ENCODE measurements around the gene ADAM17. TPM values are rescaled to one million over a fixed set of nuclear protein-coding genes. Genes with fewer than 3 reads are reported as not detected.
A peak's percentile ranks its signal among the peaks of the same experiment; 100 is the strongest.

Gene ADAM17
- total and polyA plus RNA-seq, 10 donors = 9.4 to 54.0 (median 32.5) TPM

GRCh38 chr2:9474361-9475057, 81.1 kb downstream of the ADAM17 start, which contains the start of gene IAH1:
TSS of gene IAH1 (plus strand) at chr2:9474551. CDS start at chr2:9474567, 16 bp downstream.
- peaks cover 0 to 64% (median 3%) of the 10 kb centered on the region in 6 donors for H3K36me3 ChIP-seq
- peak; percentile 93 for DNase-seq
- no peaks in the 10 kb centered on the region for H3K27me3 ChIP-seq (replicated peaks in 1 of 7)
- intact Hi-C loops (cut with DNase I; ENCODE audit: low total_unique reads) = no loop called here
- peaks cover 10 to 54% (median 37%) of the 10 kb centered on the region in 6 donors for H3K4me1 ChIP-seq
- peak within 1 kb of the TSS; percentile 68 to 89 (median 81) for H3K4me3 ChIP-seq
- WGBS, 5 donors = 0 to 2% (median 0%) methylated on average over 31 to 91 of the region's 91 CpGs
- H3K9me3 ChIP-seq = no peaks in the 10 kb centered on the region
- peak within 1 kb of the TSS; percentile 82 to 94 (median 86) for H3K27ac ChIP-seq
- TF ChIP-seq CTCF (IDR thresholded peaks at IDR 0.05 in 8 of 11, conservative IDR thresholded peaks at IDR 0.05 in 3 of 11) = peak in 2 of 11 experiments; percentile 12 to 27
- peak; percentile 69 to 77 (median 76) for TF ChIP-seq POLR2AphosphoS5 (IDR thresholded peaks at IDR 0.05)
- TF ChIP-seq POLR2A (IDR thresholded peaks at IDR 0.05) = peak in 1 of 3 donors; percentile 40

GRCh38 chr2:9473985-9474360, 81.7 kb downstream of the ADAM17 start:
- TF ChIP-seq POLR2AphosphoS5 (IDR thresholded peaks at IDR 0.05) = peak in 2 of 3 donors; percentile 8 to 42
- TF ChIP-seq CTCF (IDR thresholded peaks at IDR 0.05 in 8 of 11, conservative IDR thresholded peaks at IDR 0.05 in 3 of 11) = no peak
- Histone ChIP-seq H3K4me3 (peak overlapping the region; percentile 68 to 89 (median 81)), H3K27ac (peak overlapping the region; percentile 82 to 94 (median 86)), H3K4me1 (peaks cover 10 to 54% (median 37%) of the 10 kb centered on the region in 6 donors), H3K27me3 (replicated peaks in 1 of 7) (no peaks in the 10 kb centered on the region), H3K36me3 (peaks cover 0 to 64% (median 3%) of the 10 kb centered on the region in 6 donors), H3K9me3 (no peaks in the 10 kb centered on the region)
- peak; percentile 94 for DNase-seq
- WGBS, 5 donors = 9 to 59% (median 13%) methylated on average over 14 to 39 of the region's 39 CpGs
- intact Hi-C loops (cut with DNase I; ENCODE audit: low total_unique reads) = no loop called here

GRCh38 chr2:9473308-9473984, 82.2 kb downstream of the ADAM17 start:
- intact Hi-C loops (cut with DNase I; ENCODE audit: low total_unique reads) = no loop called here
- TF ChIP-seq POLR2A (IDR thresholded peaks at IDR 0.05) = no peak
- DNase-seq = peak; percentile 77
- Histone ChIP-seq H3K27ac (peak overlapping the region in 6 of 8 donors; percentile 82 to 94 (median 88)), H3K27me3 (replicated peaks in 1 of 7) (no peaks in the 10 kb centered on the region), H3K36me3 (peaks cover 0 to 64% (median 4%) of the 10 kb centered on the region in 6 donors), H3K9me3 (no peaks in the 10 kb centered on the region), H3K4me1 (peaks cover 10 to 52% (median 36%) of the 10 kb centered on the region in 6 donors), H3K4me3 (peak overlapping the region in 7 of 8 donors; percentile 68 to 89 (median 81))
- 36 to 60% (median 50%) methylated on average over 24 of the region's 24 CpGs for WGBS, 5 donors

GRCh38 chr2:9472511-9472910, 83.1 kb downstream of the ADAM17 start:
- Histone ChIP-seq H3K27me3 (replicated peaks in 1 of 7) (no peaks in the 10 kb centered on the region), H3K4me3 (no peak overlapping the region), H3K27ac (no peak overlapping the region), H3K4me1 (peaks cover 10 to 42% (median 30%) of the 10 kb centered on the region in 6 donors), H3K9me3 (no peaks in the 10 kb centered on the region), H3K36me3 (peaks cover 3 to 65% (median 10%) of the 10 kb centered on the region in 6 donors)
- TF ChIP-seq CTCF (IDR thresholded peaks at IDR 0.05 in 8 of 11, conservative IDR thresholded peaks at IDR 0.05 in 3 of 11) (no peak), POLR2A (IDR thresholded peaks at IDR 0.05) (no peak), POLR2AphosphoS5 (IDR thresholded peaks at IDR 0.05) (no peak)
- intact Hi-C loops (cut with DNase I; ENCODE audit: low total_unique reads) = no loop called here
- DNase-seq = no peak
- 74 to 89% (median 77%) methylated on average over 9 of the region's 9 CpGs for WGBS, 5 donors

All from spleen (tissue), 11 donors.